GM08714 (cell line): ENCODE measurements around the gene RXRA.

ENCODE experiments used
- H3K4me3 ChIP-seq: fragments of 200-500 bp; sonication (Bioruptor generic); 2 replicates; pipeline ENCODE4 v1.5.1; 2014; ENCODE audit warnings: mild to moderate bottlenecking, low read length, inconsistent platforms
- ZNF274 ChIP-seq: IDR thresholded peaks from 2 replicates; pipeline ENCODE4 v1.6.1; 2012; ENCODE audit warnings: mild to moderate bottlenecking, low read depth, low read length

Gene RXRA

GRCh38 chr9:134438195-134438788 lies 112.0 kb downstream of the RXRA start:
- TF ChIP-seq ZNF274 = no peak
- no peak overlapping the region for H3K4me3 ChIP-seq

GRCh38 chr9:134439368-134439784 lies 113.1 kb downstream of the RXRA start:
- H3K4me3 ChIP-seq = no peak overlapping the region
- TF ChIP-seq ZNF274 = no peak

- no peak for TF ChIP-seq ZNF274
- H3K4me3 ChIP-seq = no peak overlapping the region
Observed at GRCh38 chr9:134440636-134441226, 114.5 kb downstream of the RXRA start.

- no peak overlapping the region for H3K4me3 ChIP-seq
- no peak for TF ChIP-seq ZNF274
Observed at GRCh38 chr9:134441227-134442084, 115.2 kb downstream of the RXRA start.

- H3K4me3 ChIP-seq = no peak overlapping the region
- TF ChIP-seq ZNF274 = no peak
Observed at GRCh38 chr9:134442085-134442474, 115.8 kb downstream of the RXRA start.

- H3K4me3 ChIP-seq = no peak overlapping the region
- TF ChIP-seq ZNF274 = no peak
Observed at GRCh38 chr9:134442486-134443173, 116.4 kb downstream of the RXRA start.

GRCh38 chr9:134443174-134444037 lies 117.2 kb downstream of the RXRA start:
- H3K4me3 ChIP-seq = no peak overlapping the region
- TF ChIP-seq ZNF274 = no peak

- no peak overlapping the region for H3K4me3 ChIP-seq
- TF ChIP-seq ZNF274 = no peak
Observed at GRCh38 chr9:134444038-134444315, 117.7 kb downstream of the RXRA start.

- no peak for TF ChIP-seq ZNF274
- no peak overlapping the region for H3K4me3 ChIP-seq
Observed at GRCh38 chr9:134445000-134445399, 118.7 kb downstream of the RXRA start.

- TF ChIP-seq ZNF274 = no peak
- H3K4me3 ChIP-seq = no peak overlapping the region
Observed at GRCh38 chr9:134449180-134449916, 123.1 kb downstream of the RXRA start.

GRCh38 chr9:134451700-134452458 lies 125.6 kb downstream of the RXRA start:
- H3K4me3 ChIP-seq = no peak overlapping the region
- TF ChIP-seq ZNF274 = no peak

GRCh38 chr9:134452728-134453127 lies 126.5 kb downstream of the RXRA start:
- H3K4me3 ChIP-seq = no peak overlapping the region
- no peak for TF ChIP-seq ZNF274
